H1 (cell line): ENCODE results near the gene TUBA4B. TPM values are rescaled to one million over a fixed set of nuclear protein-coding genes. Genes with fewer than 3 reads are reported as not detected.
A peak's percentile ranks its signal among the peaks of the same experiment; 100 is the strongest.

ENCODE experiments used
- CTBP2 ChIP-seq: IDR thresholded peaks from 2 replicates; pipeline ENCODE4 v1.7.0; 2011; ENCODE audit warnings: borderline replicate concordance, mild to moderate bottlenecking, moderate library complexity, mixed read lengths, low read length; ENCODE audit not compliant: insufficient read depth, insufficient read length
- SRF ChIP-seq: IDR thresholded peaks from 2 replicates; pipeline ENCODE4 v1.6.1; 2011; ENCODE audit warnings: mild to moderate bottlenecking, low read depth, low read length, moderate library complexity
- polyA plus RNA-seq, 7 experiments: library from polyadenylated mRNA; depleted of rRNA in 3 of 7; stranded (reverse) in 5 of 7; unstranded in 2 of 7; fragments of >200 nt in 5 of 7; fragments of 200-250 nt in 2 of 7; gene quantifications; 1 replicate in 5 of 7; 2 replicates in 1 of 7; 4 replicates in 1 of 7; pipeline versions ENCODE4 v1.2.1 to v1.2.3, GENCODE V29; 2011 to 2013; ENCODE audit warnings: missing spikeins in 2 of 7, mixed read lengths in 2 of 7
- total RNA-seq: library from RNA; stranded (reverse); fragmentation: NEBNext Ultra II Directional; extraction: Animal tissue kit (Norgen Biotek cat#: 25700); gene quantifications from 2 replicates; pipeline ENCODE4 v1.2.1, GENCODE V29; 2021

The TUBA4B gene
- total and polyA plus RNA-seq, 2 of the 8 experiments (the other 6 are each of a cell fraction or from before 2014, with no cell fraction given), result 0.08 to 0.24 TPM

DNA sequence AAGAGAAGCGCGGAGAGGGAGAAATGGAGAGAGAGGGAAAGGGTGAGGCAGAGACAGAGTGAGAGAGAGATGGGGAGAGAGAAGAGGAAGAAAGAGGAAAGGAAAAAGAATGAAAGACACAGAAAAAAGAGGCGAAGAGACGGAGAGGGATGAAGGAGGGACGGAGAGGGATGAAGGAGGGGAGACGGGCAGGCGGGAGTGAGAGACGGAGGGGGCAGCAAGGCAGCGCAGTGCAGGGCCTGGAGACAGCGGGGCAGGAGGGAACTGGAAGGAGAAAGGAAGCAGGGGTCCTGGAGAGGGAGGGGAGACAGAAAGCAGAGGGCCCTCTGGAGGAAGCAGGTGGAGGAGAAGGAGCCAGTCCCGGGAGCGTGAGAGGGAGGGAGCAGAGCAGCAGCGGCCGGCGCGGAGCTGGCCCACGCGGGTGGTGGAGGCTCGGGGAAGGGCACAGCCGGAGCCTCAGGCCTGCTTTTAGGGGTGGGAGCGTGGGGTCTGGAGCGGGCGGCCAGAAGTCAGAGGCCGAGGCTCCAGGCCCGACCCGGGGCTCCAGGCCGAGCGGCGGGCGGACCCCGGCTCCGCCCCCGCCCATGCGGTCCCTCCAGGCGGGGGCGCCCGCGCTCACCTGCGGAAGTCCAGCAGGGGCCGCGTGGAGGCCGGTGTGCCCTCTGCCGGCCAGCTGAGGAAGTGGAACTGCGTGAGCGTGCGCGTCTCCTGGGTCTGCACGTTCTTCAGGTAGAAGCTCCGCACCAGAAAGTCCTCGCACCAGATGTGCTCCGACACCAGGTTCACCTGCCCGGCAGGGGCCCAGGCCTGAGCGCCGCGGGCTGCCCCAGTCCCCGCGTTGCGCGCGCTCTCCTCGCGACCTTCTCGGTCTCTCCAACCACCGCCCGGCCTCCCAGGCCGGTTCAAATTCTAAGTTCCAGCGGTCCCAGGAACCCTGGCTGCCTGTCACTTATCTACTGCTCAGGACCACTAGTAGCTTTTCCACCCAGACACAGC is 41.6 kb downstream of the TUBA4B start (continued):
- TF ChIP-seq CTBP2 (peak; percentile 95), SRF (no peak; the same call in 1 of the 2 replicates)
- TF ChIP-seq, all 59 proteins: peak for 25
